CD4-positive, alpha-beta memory T cell (primary cell): Measurements from ENCODE around the gene ABCG5. TPM values are rescaled to one million over a fixed set of nuclear protein-coding genes. Genes with fewer than 3 reads are reported as not detected.

Experiments used
- CTCF ChIA-PET: fragments of 350-600 bp; sonication (Branson Sonifier 250); formaldehyde crosslinking; loops from one replicate; lab custom pipeline; 2021; ENCODE audit warnings: inconsistent platforms; ENCODE audit not compliant: partially characterized antibody; lab: Charles Lee
- POLR2A ChIA-PET: fragments of 350-600 bp; sonication (Branson Sonifier 250); formaldehyde crosslinking; loops from one replicate; lab custom pipeline; 2021; ENCODE audit not compliant: partially characterized antibody; lab: Charles Lee
- DNase-seq, 5 donors: peaks; one replicate each; pipeline versions ENCODE4 v3.0.0 to v3.0.0-alpha.2; 2020 to 2022; ENCODE audit warnings: mixed read lengths in 1 of 5
- H3K27ac ChIP-seq: one replicate; pipeline ENCODE4 v1.7.0; 2013; ENCODE audit warnings: low read depth, low read length
- H3K27me3 ChIP-seq: 2 replicates; pipeline ENCODE4 v1.7.0; 2013; ENCODE audit warnings: mild to moderate bottlenecking, low read length, moderate library complexity; ENCODE audit not compliant: insufficient read depth
- H3K36me3 ChIP-seq: 2 replicates; pipeline ENCODE4 v1.7.0; 2013; ENCODE audit warnings: mild to moderate bottlenecking, low read length, moderate library complexity; ENCODE audit not compliant: insufficient read depth
- H3K4me1 ChIP-seq: 2 replicates; pipeline ENCODE4 v1.7.0; 2013; ENCODE audit warnings: mild to moderate bottlenecking, low read length, moderate library complexity; ENCODE audit not compliant: insufficient read depth
- H3K4me3 ChIP-seq, 2 donors: one replicate each; pipeline ENCODE4 v1.7.0; 2013; ENCODE audit warnings: low read length in 2 of 2, mild to moderate bottlenecking in 1 of 2
- H3K9me3 ChIP-seq, 2 donors: one replicate each; pipeline ENCODE4 v1.7.0; 2013; ENCODE audit warnings: low read length in 2 of 2, control low read depth in 1 of 2; ENCODE audit not compliant: control insufficient read depth in 1 of 2
- H3K27ac Mint-ChIP-seq, 7 donors: one replicate each; pipeline ENCODE4 v1.8.0; 2020 to 2021; ENCODE audit warnings: mixed read lengths in 7 of 7, mild to moderate bottlenecking in 6 of 7, inconsistent platforms in 3 of 7, moderate library complexity in 3 of 7
- H3K27me3 Mint-ChIP-seq, 2 donors: one replicate each; pipeline ENCODE4 v1.8.0; 2020 to 2021; ENCODE audit warnings: mixed read lengths in 2 of 2
- H3K36me3 Mint-ChIP-seq, 2 donors: one replicate each; pipeline ENCODE4 v1.8.0; 2020 to 2021; ENCODE audit warnings: mixed read lengths in 2 of 2, inconsistent platforms in 1 of 2, mild to moderate bottlenecking in 1 of 2
- H3K4me1 Mint-ChIP-seq, 4 donors: one replicate each; pipeline ENCODE4 v1.8.0; 2020 to 2021; ENCODE audit warnings: mixed read lengths in 4 of 4, mild to moderate bottlenecking in 1 of 4
- H3K4me3 Mint-ChIP-seq, 8 donors: one replicate each; pipeline ENCODE4 v1.8.0; 2020 to 2021; ENCODE audit warnings: mixed read lengths in 8 of 8, mild to moderate bottlenecking in 7 of 8, moderate library complexity in 6 of 8, inconsistent platforms in 3 of 8
- H3K9me3 Mint-ChIP-seq, 8 donors: one replicate each; pipeline ENCODE4 v1.8.0; 2020 to 2021; ENCODE audit warnings: mixed read lengths in 8 of 8, mild to moderate bottlenecking in 5 of 8, inconsistent platforms in 3 of 8, moderate library complexity in 1 of 8
- intact Hi-C: fragments of 100-400 bp; cut with micrococcal nuclease; formaldehyde crosslinking; loops from one replicate; pipeline ENCODE4 v1.15.1; 2023
- polyA plus RNA-seq, 2 donors: library from polyadenylated mRNA; unstranded; fragments of 300-500 nt; fragmentation: Illumina TruSeq; gene quantifications; one replicate each; pipeline ENCODE4 v1.2.3, GENCODE V29; 2021
- total RNA-seq, 2 experiments: library from RNA; stranded (reverse); gene quantifications; one replicate each; pipeline ENCODE4 v1.2.3, GENCODE V29; 2021

Gene ABCG5
- total and polyA plus RNA-seq, 4 experiments from 2014 or later = not detected

DNA sequence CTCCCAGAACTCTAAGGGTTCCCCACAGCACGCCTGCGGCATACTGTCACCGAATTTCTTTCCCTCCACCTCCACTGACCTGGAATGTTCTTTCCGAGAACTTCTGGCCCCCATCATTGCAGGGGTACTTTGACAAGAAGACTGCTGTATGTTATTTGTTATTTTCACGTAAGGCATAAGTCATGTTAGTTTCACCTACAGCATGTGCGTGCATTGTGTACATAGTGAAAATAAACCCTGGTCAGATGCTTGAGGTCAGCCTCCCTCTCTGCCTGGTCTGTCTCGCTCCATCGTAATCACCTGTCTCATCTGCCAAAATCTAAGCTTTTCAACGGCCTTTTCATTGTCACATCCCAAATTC, 4.2 kb upstream of the ABCG5 start:
- Mint-ChIP-seq H3K9me3 (peaks cover 0 to 3% (median 0%) of the 10 kb centered on the region in 8 donors), H3K27me3 (peaks cover 4 to 6% of the 10 kb centered on the region in 2 donors), H3K4me3 (no peak overlapping the region), H3K27ac (no peak overlapping the region), H3K4me1 (no peaks in the 10 kb centered on the region), H3K36me3 (no peaks in the 10 kb centered on the region)
- Histone ChIP-seq H3K4me1 (no peaks in the 10 kb centered on the region), H3K36me3 (no peaks in the 10 kb centered on the region), H3K27ac (no peak overlapping the region), H3K27me3 (no peaks in the 10 kb centered on the region), H3K4me3 (no peak overlapping the region), H3K9me3 (no peaks in the 10 kb centered on the region)
- no peak for DNase-seq
- CTCF ChIA-PET = no interaction called here
- intact Hi-C loops = no loop called here
- POLR2A ChIA-PET = no interaction called here

DNA sequence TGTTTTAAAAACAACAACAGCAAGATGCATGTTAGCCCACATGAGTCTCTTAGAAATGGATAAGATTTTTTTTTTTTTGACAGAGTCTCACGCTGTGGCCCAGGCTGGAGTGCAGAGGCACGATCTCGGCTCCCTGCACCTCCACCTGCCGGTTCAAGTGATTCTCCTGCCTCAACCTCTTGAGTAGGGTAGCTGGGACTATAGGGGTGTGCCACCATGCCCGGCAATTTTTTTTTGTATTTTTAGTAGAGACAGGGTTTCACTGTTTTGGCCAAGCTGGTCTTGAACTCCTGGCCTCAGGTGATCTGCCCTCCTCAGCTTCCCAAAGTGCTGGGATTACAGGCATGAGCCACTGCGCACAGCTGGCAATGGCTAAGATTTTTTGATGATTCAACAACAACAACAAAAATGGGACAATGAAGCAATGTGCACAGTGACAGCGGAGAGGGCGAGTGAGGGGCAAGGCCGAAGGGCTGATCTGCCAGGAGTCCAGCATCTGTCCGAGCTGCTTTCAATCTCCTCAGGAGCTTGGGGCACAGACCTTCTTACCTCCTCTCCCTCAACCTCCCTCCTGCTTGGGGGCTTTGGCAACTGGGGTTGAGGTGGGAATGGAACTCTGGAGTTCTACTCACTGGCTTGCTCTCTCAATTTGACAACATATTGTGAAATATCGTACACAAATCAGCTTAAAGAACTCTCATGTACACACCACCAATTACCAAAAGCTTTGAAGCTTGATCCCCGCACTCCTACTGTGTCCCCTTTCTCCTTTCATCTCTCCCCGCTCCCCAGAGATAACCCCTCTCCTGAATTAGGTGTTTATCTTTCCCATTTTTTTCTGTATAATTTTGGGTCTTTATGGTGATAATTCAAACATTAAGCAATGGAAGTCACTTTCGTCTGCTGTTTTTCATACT, 3.6 kb upstream of the ABCG5 start:
- no peaks in the 10 kb centered on the region for H3K4me1 Mint-ChIP-seq
- intact Hi-C loops = no loop called here
- ChIA-PET CTCF (no interaction called here), POLR2A (no interaction called here)
- Histone ChIP-seq H3K4me3 (no peak overlapping the region), H3K9me3 (no peaks in the 10 kb centered on the region), H3K4me1 (no peaks in the 10 kb centered on the region), H3K27me3 (no peaks in the 10 kb centered on the region), H3K27ac (no peak overlapping the region), H3K36me3 (no peaks in the 10 kb centered on the region)
- peaks cover 0 to 3% (median 0%) of the 10 kb centered on the region in 8 donors for H3K9me3 Mint-ChIP-seq
- H3K36me3 Mint-ChIP-seq = no peaks in the 10 kb centered on the region
- H3K4me3 Mint-ChIP-seq = no peak overlapping the region
- no peak overlapping the region for H3K27ac Mint-ChIP-seq
- H3K27me3 Mint-ChIP-seq = peaks cover 4 to 5% of the 10 kb centered on the region in 2 donors
- no peak for DNase-seq

DNA sequence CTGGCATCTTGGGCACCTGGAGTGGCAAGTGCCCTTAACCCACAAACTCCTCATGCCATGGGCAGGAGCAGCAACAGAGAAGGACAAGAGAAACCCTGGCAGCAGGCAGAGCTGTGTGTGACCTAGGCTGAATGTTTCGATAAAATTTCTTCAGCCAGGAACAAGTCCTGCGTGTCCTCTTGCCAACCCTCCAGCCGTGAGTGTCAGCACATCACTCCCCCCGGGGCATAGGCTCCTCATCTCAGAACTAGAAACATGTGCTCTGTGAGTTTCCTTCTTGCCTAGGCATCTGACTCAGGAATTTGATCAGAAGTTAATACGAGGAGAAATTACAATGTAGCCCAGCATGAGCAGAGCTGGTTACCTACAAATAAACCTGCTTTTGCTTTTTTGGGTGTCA, 2.3 kb upstream of the ABCG5 start:
- Histone ChIP-seq H3K27me3 (no peaks in the 10 kb centered on the region), H3K27ac (no peak overlapping the region), H3K4me1 (no peaks in the 10 kb centered on the region), H3K9me3 (no peaks in the 10 kb centered on the region), H3K36me3 (no peaks in the 10 kb centered on the region), H3K4me3 (no peak overlapping the region)
- CTCF ChIA-PET = no interaction called here
- POLR2A ChIA-PET = no interaction called here
- Mint-ChIP-seq H3K36me3 (no peaks in the 10 kb centered on the region), H3K4me1 (no peaks in the 10 kb centered on the region), H3K4me3 (no peak overlapping the region), H3K9me3 (peaks cover 0 to 3% (median 0%) of the 10 kb centered on the region in 8 donors), H3K27ac (no peak overlapping the region), H3K27me3 (peaks cover 1 to 2% of the 10 kb centered on the region in 2 donors)
- intact Hi-C loops = no loop called here
- no peak for DNase-seq

DNA sequence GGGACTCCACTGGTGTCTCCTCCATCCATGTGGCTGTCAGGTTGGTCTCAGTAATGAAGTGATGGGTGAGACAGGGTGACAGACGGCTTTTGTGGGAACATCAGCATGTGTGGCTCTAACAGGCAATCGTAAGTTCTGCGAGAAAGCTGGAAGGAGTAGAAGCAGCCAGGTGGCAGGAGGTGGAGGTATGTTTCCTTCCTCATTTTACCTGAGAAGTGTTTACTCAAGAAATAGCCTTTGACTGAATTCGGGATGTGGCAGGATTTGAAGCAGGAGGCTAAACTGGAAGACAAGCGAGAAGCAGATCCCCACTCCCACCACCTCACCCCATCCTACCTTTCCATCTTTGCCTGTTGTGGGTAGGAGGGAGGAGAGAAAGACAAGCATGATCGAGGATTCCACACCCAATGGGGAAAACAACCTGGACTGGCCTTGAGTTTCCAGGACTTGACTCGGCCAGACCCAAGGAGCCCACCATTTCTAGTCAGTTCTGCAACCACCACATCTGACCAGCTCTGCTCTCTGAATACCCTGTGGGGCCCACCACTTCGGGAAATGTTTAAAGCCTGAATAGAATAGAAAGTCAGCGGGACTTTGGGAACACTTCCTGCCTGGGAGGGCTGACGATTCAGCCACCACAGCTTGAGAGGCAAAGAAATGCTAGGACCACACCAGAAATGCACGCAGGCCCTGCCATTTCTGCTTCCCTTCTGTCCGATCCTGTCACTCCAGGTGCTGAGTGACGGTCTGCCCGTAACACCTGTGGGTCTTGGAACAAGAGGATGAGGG, 1.3 kb upstream of the ABCG5 start:
- Histone ChIP-seq H3K4me3 (no peak overlapping the region), H3K27ac (no peak overlapping the region), H3K4me1 (no peaks in the 10 kb centered on the region), H3K9me3 (no peaks in the 10 kb centered on the region), H3K27me3 (no peaks in the 10 kb centered on the region), H3K36me3 (no peaks in the 10 kb centered on the region)
- no peak overlapping the region for H3K27ac Mint-ChIP-seq
- ChIA-PET CTCF (no interaction called here), POLR2A (no interaction called here)
- peaks cover 0 to 2% (median 0%) of the 10 kb centered on the region in 8 donors for H3K9me3 Mint-ChIP-seq
- no peak overlapping the region for H3K4me3 Mint-ChIP-seq
- DNase-seq = no peak
- peaks cover 4 to 8% of the 10 kb centered on the region in 2 donors for H3K27me3 Mint-ChIP-seq
- no peaks in the 10 kb centered on the region for H3K36me3 Mint-ChIP-seq
- H3K4me1 Mint-ChIP-seq = no peaks in the 10 kb centered on the region
- intact Hi-C loops = no loop called here

DNA sequence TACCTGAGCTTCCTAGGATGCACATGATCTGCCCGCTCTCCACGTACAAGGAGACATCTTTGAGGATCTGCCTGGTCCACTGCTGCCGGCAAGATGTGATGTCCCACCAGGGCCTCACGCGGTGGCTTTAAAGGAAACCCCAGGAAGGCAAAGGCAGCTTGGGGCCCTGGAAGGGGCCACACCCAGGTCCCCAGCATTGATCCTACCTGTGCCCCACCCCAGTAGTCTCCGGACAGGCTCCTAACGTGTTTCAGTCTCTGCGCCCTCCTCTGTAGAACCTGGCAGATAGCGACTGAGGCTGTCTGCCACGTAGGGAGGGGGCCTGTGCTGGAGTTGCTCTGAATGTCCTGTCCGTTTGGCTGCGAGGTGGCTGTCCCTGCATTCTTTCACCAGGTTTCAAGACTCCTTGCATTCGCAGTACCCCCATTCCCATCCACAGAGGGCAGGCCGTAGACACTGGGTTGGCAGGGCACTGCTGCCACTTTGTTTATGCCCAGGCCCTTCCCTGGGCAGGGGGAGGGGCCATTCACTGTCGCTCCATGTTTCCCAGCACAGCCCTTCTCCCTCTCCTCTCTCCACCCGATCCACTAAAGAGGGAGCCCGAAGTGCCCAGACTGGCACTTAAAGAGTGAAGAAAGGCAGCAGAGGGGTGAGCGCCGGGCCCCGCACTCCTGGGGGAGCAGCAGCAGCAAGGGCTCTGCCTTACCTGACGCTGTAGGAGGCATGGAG, 644 bp downstream of the ABCG5 start:
- Histone ChIP-seq H3K36me3 (no peaks in the 10 kb centered on the region), H3K4me1 (no peaks in the 10 kb centered on the region), H3K9me3 (no peaks in the 10 kb centered on the region), H3K4me3 (no peak overlapping the region), H3K27ac (no peak overlapping the region), H3K27me3 (no peaks in the 10 kb centered on the region)
- Mint-ChIP-seq H3K36me3 (no peaks in the 10 kb centered on the region), H3K4me3 (no peak overlapping the region), H3K9me3 (peaks cover 0 to 2% (median 0%) of the 10 kb centered on the region in 8 donors), H3K27ac (no peak overlapping the region), H3K27me3 (peaks cover 4 to 8% of the 10 kb centered on the region in 2 donors), H3K4me1 (no peaks in the 10 kb centered on the region)
- intact Hi-C loops = no loop called here
- ChIA-PET POLR2A (no interaction called here), CTCF (no interaction called here)
- DNase-seq = no peak

DNA sequence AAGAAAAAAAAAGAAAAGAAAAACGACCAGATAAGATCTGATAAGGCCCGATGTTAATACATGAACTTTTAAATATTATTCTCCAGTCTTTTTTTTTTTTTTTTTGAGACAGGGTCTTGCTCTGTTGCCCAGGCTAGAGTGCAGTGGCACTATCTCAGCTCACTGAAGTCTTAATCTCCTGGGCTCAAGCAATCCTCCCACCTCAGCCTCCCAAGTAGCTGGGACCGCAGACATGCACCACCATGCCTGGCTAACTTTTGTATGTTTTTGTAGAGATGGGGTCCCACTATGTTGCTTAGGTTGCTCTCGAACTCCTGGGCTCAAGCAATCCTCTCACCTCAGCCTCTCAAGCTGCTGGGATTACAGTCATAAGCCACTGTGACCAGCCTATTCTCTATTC, 1.6 kb downstream of the ABCG5 start:
- H3K9me3 ChIP-seq = no peaks in the 10 kb centered on the region
- CTCF ChIA-PET = interaction anchor here (1.5 kb wide), 1 partner anchor 9 kb away, joined by 3 read pairs; no protein-coding TSS in a partner anchor
- no peaks in the 10 kb centered on the region for H3K27me3 ChIP-seq
- no peak overlapping the region for H3K4me3 ChIP-seq
- no peak for DNase-seq
- no peaks in the 10 kb centered on the region for H3K4me1 ChIP-seq
- intact Hi-C loops = no loop called here
- H3K9me3 Mint-ChIP-seq = peaks cover 0 to 2% (median 0%) of the 10 kb centered on the region in 8 donors
- no peaks in the 10 kb centered on the region for H3K36me3 Mint-ChIP-seq
- H3K27ac ChIP-seq = no peak overlapping the region
- no peak overlapping the region for H3K27ac Mint-ChIP-seq
- peaks cover 5 to 8% of the 10 kb centered on the region in 2 donors for H3K27me3 Mint-ChIP-seq
- H3K36me3 ChIP-seq = no peaks in the 10 kb centered on the region
- no peaks in the 10 kb centered on the region for H3K4me1 Mint-ChIP-seq
- H3K4me3 Mint-ChIP-seq = no peak overlapping the region
- POLR2A ChIA-PET = no interaction called here

DNA sequence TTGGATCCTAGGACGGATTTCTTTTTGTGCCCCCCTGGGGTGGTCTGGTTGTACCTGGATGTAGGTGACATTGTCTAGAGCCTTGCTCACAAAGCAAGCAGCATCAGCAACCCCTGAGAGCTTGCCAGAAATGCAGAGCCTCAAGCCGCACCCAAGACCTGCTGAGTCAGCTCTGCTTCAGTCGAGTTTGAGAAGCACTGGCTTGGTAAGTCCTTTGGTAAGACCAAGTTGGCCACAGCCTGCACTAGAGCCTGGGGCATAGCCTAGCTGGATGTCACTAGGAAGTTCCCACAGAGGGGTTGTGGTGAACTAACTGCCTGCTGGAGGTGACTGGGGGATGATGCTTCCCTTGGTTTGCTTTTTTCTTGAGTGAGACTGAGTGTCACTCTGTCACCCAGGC, 6.2 kb downstream of the ABCG5 start:
- no peaks in the 10 kb centered on the region for H3K36me3 ChIP-seq
- peaks cover 20 to 23% of the 10 kb centered on the region in 2 donors for H3K27me3 Mint-ChIP-seq
- H3K4me3 Mint-ChIP-seq = no peak overlapping the region
- H3K36me3 Mint-ChIP-seq = no peaks in the 10 kb centered on the region
- H3K27ac ChIP-seq = no peak overlapping the region
- no peaks in the 10 kb centered on the region for H3K27me3 ChIP-seq
- no peaks in the 10 kb centered on the region for H3K9me3 ChIP-seq
- ChIA-PET CTCF (no interaction called here), POLR2A (no interaction called here)
- peaks cover 0 to 5% (median 3%) of the 10 kb centered on the region in 4 donors for H3K4me1 Mint-ChIP-seq
- H3K9me3 Mint-ChIP-seq = no peaks in the 10 kb centered on the region
- DNase-seq = no peak
- intact Hi-C loops = no loop called here
- H3K4me1 ChIP-seq = no peaks in the 10 kb centered on the region
- H3K4me3 ChIP-seq = no peak overlapping the region
- H3K27ac Mint-ChIP-seq = no peak overlapping the region
